Measurements from ENCODE around the gene EHD3. TPM values are rescaled to one million over a fixed set of nuclear protein-coding genes. Genes with fewer than 3 reads are reported as not detected.

The EHD3 gene
- total and polyA plus RNA-seq, 2 of the 4 experiments (the other 2 are of a cell fraction) = 29.1 to 39.8 TPM

GRCh38 chr2:31196622-31197021 is 37.3 kb upstream of the EHD3 start:
- dilution Hi-C loops (cut with HindIII; ENCODE audit: low sequenced_read_pairs, unreplicated experiment) = no loop called here
- H3K79me1 ChIP-seq (ENCODE audit: low read depth in 1 of 2, low read length in 2 of 2) = no peaks in the 10 kb centered on the region
- H3K9ac ChIP-seq (ENCODE audit: low read depth, low read length) = no peak overlapping the region
- peaks cover 10% of the 10 kb centered on the region for H3K27me3 ChIP-seq (ENCODE audit: control insufficient read depth, insufficient read depth, low read length)
- H3K18ac ChIP-seq (ENCODE audit: low read depth, low read length) = no peak overlapping the region
- H3K36me3 ChIP-seq (ENCODE audit: control insufficient read depth, insufficient read depth, low read length) = no peaks in the 10 kb centered on the region
- POLR2A ChIA-PET (ENCODE audit: unreplicated experiment) = no interaction called here
- no CpG with 5 or more reads among the region's 2 CpGs for WGBS, 2 experiments (ENCODE audit: extremely low coverage in 2 of 2, insufficient read length in 1 of 2)
- no peaks in the 10 kb centered on the region for H3K4me1 ChIP-seq (ENCODE audit: control insufficient read depth, insufficient read depth, low read length)
- H3K23ac ChIP-seq (ENCODE audit: low read depth, low read length) = no peak overlapping the region
- no peak overlapping the region for H4K8ac ChIP-seq (ENCODE audit: low read depth in 2 of 2, low read length in 2 of 2)
- no peak overlapping the region for H3K4me3 ChIP-seq (ENCODE audit: insufficient read depth, low read depth, low read length)
- no peak overlapping the region for H2AK9ac ChIP-seq (replicated peaks; ENCODE audit: low read depth, low read length, poor library complexity)
- H2BK20ac ChIP-seq (ENCODE audit: low read depth, low read length) = no peak overlapping the region
- ATAC-seq (ENCODE audit: low read depth) = no peak
- H3K14ac ChIP-seq (replicated peaks; ENCODE audit: low read depth, low read length) = no peak overlapping the region
- in situ Hi-C loops (cut with MboI; ENCODE audit: low sequenced_read_pairs) = no loop called here
- TF ChIP-seq NFE2L2 (IDR thresholded peaks at IDR 0.05; ENCODE audit: low read depth, low read length) (no peak), USF2 (IDR thresholded peaks at IDR 0.05; ENCODE audit: low read depth, low read length) (no peak), MAFK (IDR thresholded peaks at IDR 0.05; ENCODE audit: low read depth, low read length) (no peak), CEBPB (IDR thresholded peaks at IDR 0.05; ENCODE audit: low read depth, low read length) (no peak), POLR2A (IDR thresholded peaks at IDR 0.05; ENCODE audit: low read depth, low read length) (no peak), RFX5 (IDR thresholded peaks at IDR 0.05; ENCODE audit: low read depth, low read length) (no peak), RCOR1 (IDR thresholded peaks at IDR 0.05; ENCODE audit: insufficient replicate concordance, low read length) (no peak), CHD1 (IDR thresholded peaks at IDR 0.05; ENCODE audit: low read depth, low read length) (no peak), RAD21 (IDR thresholded peaks at IDR 0.05; ENCODE audit: low read length) (no peak), FOS (IDR thresholded peaks at IDR 0.05; ENCODE audit: low read depth, low read length) (no peak), SMC3 (IDR thresholded peaks at IDR 0.05; ENCODE audit: low read depth, low read length) (no peak), BHLHE40 (IDR thresholded peaks at IDR 0.05; ENCODE audit: low read depth, low read length) (no peak)
- TF ChIP-seq, protein P1, sequence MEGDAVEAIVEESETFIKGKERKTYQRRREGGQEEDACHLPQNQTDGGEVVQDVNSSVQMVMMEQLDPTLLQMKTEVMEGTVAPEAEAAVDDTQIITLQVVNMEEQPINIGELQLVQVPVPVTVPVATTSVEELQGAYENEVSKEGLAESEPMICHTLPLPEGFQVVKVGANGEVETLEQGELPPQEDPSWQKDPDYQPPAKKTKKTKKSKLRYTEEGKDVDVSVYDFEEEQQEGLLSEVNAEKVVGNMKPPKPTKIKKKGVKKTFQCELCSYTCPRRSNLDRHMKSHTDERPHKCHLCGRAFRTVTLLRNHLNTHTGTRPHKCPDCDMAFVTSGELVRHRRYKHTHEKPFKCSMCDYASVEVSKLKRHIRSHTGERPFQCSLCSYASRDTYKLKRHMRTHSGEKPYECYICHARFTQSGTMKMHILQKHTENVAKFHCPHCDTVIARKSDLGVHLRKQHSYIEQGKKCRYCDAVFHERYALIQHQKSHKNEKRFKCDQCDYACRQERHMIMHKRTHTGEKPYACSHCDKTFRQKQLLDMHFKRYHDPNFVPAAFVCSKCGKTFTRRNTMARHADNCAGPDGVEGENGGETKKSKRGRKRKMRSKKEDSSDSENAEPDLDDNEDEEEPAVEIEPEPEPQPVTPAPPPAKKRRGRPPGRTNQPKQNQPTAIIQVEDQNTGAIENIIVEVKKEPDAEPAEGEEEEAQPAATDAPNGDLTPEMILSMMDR (conservative IDR thresholded peaks at IDR 0.05; ENCODE audit: low read depth, low read length) = no peak
- no peak overlapping the region for H4K91ac ChIP-seq (ENCODE audit: insufficient read depth, low read depth, low read length)
- no peak overlapping the region for H2AK5ac ChIP-seq (ENCODE audit: low read depth, low read length)
- no peaks in the 10 kb centered on the region for H4K20me1 ChIP-seq (ENCODE audit: insufficient read depth, low read length)
- H3K4me2 ChIP-seq (ENCODE audit: low read depth, low read length) = no peak overlapping the region
- H3K9me3 ChIP-seq (ENCODE audit: control insufficient read depth, insufficient read depth, low read length) = no peaks in the 10 kb centered on the region
- no TSS peak for BruUV-seq (replicated peaks)
- no peak overlapping the region for H2BK15ac ChIP-seq (ENCODE audit: low read depth, low read length)
- H2AFZ ChIP-seq (replicated peaks; ENCODE audit: low read length, poor library complexity) = no peak overlapping the region
- CTCF ChIA-PET = no interaction called here
- no peak overlapping the region for H2BK5ac ChIP-seq (ENCODE audit: low read depth, low read length, poor library complexity, severe bottlenecking)
- H3K9me1 ChIP-seq (ENCODE audit: insufficient read depth, low read length) = no peaks in the 10 kb centered on the region
- no peak overlapping the region for H4K5ac ChIP-seq (ENCODE audit: low read depth, low read length)
- H3K56ac ChIP-seq (ENCODE audit: extremely low read depth, insufficient read depth, low read length) = no peak overlapping the region
- H3K4ac ChIP-seq (ENCODE audit: low read depth, low read length) = no peak overlapping the region
- H2BK120ac ChIP-seq (ENCODE audit: low read depth, low read length) = no peak overlapping the region
- no peak overlapping the region for H3K27ac ChIP-seq (ENCODE audit: insufficient read depth, low read length)
- intact Hi-C loops (cut with micrococcal nuclease) = no loop called here
- no peak for DNase-seq
